Liver (tissue), 9 donors: ENCODE data around the gene THSD4. TPM values are rescaled to one million over a fixed set of nuclear protein-coding genes. Genes with fewer than 3 reads are reported as not detected.

Source experiments
- DNase-seq: peaks from one replicate; pipeline ENCODE4 v3.0.0-alpha.2; 2017; ENCODE audit warnings: low spot score
- H3K27ac ChIP-seq, 2 donors: one replicate each; pipeline ENCODE4 v1.7.0; 2013; ENCODE audit warnings: inconsistent platforms in 2 of 2, low read length in 2 of 2, control low read depth in 1 of 2, low read depth in 1 of 2, mild to moderate bottlenecking in 1 of 2
- H3K27me3 ChIP-seq, 4 donors: one replicate each; pipeline versions ENCODE4 v1.6.1 to v1.7.0; 2013; ENCODE audit warnings: low read length in 3 of 4, inconsistent platforms in 1 of 4, mild to moderate bottlenecking in 1 of 4, moderate library complexity in 1 of 4; ENCODE audit not compliant: control insufficient read depth in 4 of 4, insufficient read depth in 4 of 4
- H3K36me3 ChIP-seq, 4 donors: one replicate each; pipeline versions ENCODE4 v1.6.1 to v1.7.0; 2013; ENCODE audit warnings: low read length in 3 of 4, mild to moderate bottlenecking in 3 of 4, low read depth in 1 of 4, moderate library complexity in 1 of 4; ENCODE audit not compliant: control insufficient read depth in 4 of 4, insufficient read depth in 3 of 4
- H3K4me1 ChIP-seq, 4 donors: one replicate each; pipeline versions ENCODE4 v1.6.1 to v1.7.0; 2013; ENCODE audit warnings: low read length in 3 of 4, mild to moderate bottlenecking in 3 of 4, moderate library complexity in 1 of 4; ENCODE audit not compliant: control insufficient read depth in 4 of 4, insufficient read depth in 4 of 4
- H3K4me3 ChIP-seq, 3 donors: one replicate each; pipeline versions ENCODE4 v1.6.1 to v1.7.0; 2013; ENCODE audit warnings: low read length in 3 of 3, control low read depth in 1 of 3, low read depth in 1 of 3, mild to moderate bottlenecking in 1 of 3
- H3K9ac ChIP-seq, 2 donors: one replicate each; pipeline ENCODE4 v1.7.0; 2013; ENCODE audit warnings: low read length in 2 of 2, mild to moderate bottlenecking in 2 of 2, moderate library complexity in 2 of 2, control low read depth in 1 of 2, low read depth in 1 of 2
- H3K9me3 ChIP-seq, 4 donors: one replicate each; pipeline versions ENCODE4 v1.6.1 to v1.7.0; 2013; ENCODE audit warnings: low read length in 3 of 4; ENCODE audit not compliant: control insufficient read depth in 4 of 4
- EGR1 ChIP-seq, 2 donors: IDR thresholded peaks; 2 replicates each; pipeline ENCODE4 v1.6.1; 2016 to 2018; ENCODE audit warnings: antibody characterized with exemption in 2 of 2, low read depth in 2 of 2
- FOXA1 ChIP-seq: IDR thresholded peaks from 2 replicates; pipeline ENCODE4 v1.6.1; 2016; ENCODE audit warnings: antibody characterized with exemption
- FOXA2 ChIP-seq: IDR thresholded peaks from 2 replicates; pipeline ENCODE4 v1.6.1; 2016; ENCODE audit warnings: antibody characterized with exemption
- GABPA ChIP-seq, 2 donors: IDR thresholded peaks in 1 of 2; conservative IDR thresholded peaks in 1 of 2; 2 replicates each; pipeline ENCODE4 v1.6.1; 2016; ENCODE audit warnings: antibody characterized with exemption in 2 of 2, mild to moderate bottlenecking in 1 of 2, moderate library complexity in 1 of 2
- HNF4A ChIP-seq, 2 donors: conservative IDR thresholded peaks; 2 replicates each; pipeline ENCODE4 v1.6.1; 2016; ENCODE audit warnings: antibody characterized with exemption in 2 of 2, mild to moderate bottlenecking in 2 of 2
- HNF4G ChIP-seq: IDR thresholded peaks from 2 replicates; pipeline ENCODE4 v1.6.1; 2016; ENCODE audit warnings: antibody characterized with exemption
- JUND ChIP-seq, 2 donors: IDR thresholded peaks; 2 replicates each; pipeline ENCODE4 v1.6.1; 2016; ENCODE audit warnings: antibody characterized with exemption in 2 of 2
- MAX ChIP-seq: IDR thresholded peaks from 2 replicates; pipeline ENCODE4 v1.6.1; 2016; ENCODE audit warnings: antibody characterized with exemption
- NR2F2 ChIP-seq: IDR thresholded peaks from 2 replicates; pipeline ENCODE4 v1.6.1; 2016; ENCODE audit warnings: antibody characterized with exemption
- RAD21 ChIP-seq, 2 donors: IDR thresholded peaks; 2 replicates each; pipeline ENCODE4 v1.6.1; 2016; ENCODE audit warnings: antibody characterized with exemption in 2 of 2, mild to moderate bottlenecking in 2 of 2
- RXRA ChIP-seq, 2 donors: IDR thresholded peaks; 2 replicates each; pipeline ENCODE4 v1.6.1; 2017 to 2018; ENCODE audit warnings: antibody characterized with exemption in 2 of 2, mild to moderate bottlenecking in 1 of 2
- SP1 ChIP-seq: IDR thresholded peaks from 2 replicates; pipeline ENCODE4 v1.6.1; 2018; ENCODE audit warnings: antibody characterized with exemption, mild to moderate bottlenecking
- TAF1 ChIP-seq: conservative IDR thresholded peaks from 2 replicates; pipeline ENCODE4 v1.6.1; 2016; ENCODE audit warnings: antibody characterized with exemption, mild to moderate bottlenecking
- YY1 ChIP-seq: IDR thresholded peaks from 2 replicates; pipeline ENCODE4 v1.6.1; 2016; ENCODE audit warnings: antibody characterized with exemption, mild to moderate bottlenecking
- WGBS: extraction: QIAGEN DNeasy Blood & Tissue Kit; methylation state at CpG from one replicate; pipeline ENCODE4 v1.1.7; 2013; 5-methylcytosine and 5-hydroxymethylcytosine counted together
- polyA plus RNA-seq, 2 donors: library from polyadenylated mRNA; stranded (reverse) in 1 of 2; unstranded in 1 of 2; fragments of 200-250 nt in 1 of 2; fragments of >200 nt in 1 of 2; fragmentation: Nextera tagmentation in 1 of 2; extraction: Ambion mirVana in 1 of 2; gene quantifications; one replicate each; pipeline versions ENCODE4 v1.2.1 to v1.2.3, GENCODE V29; 2013 to 2015
- total RNA-seq, 2 donors: library from RNA; depleted of rRNA; stranded (reverse); fragments of >200 nt; gene quantifications; one replicate each; pipeline ENCODE4 v1.2.3, GENCODE V29; 2014
- TF ChIP-seq, protein P1 (sequence below): IDR thresholded peaks from 2 replicates; pipeline ENCODE4 v1.6.1; 2016; ENCODE audit warnings: antibody characterized with exemption
- TF ChIP-seq, protein P2 (sequence below): IDR thresholded peaks from 2 replicates; pipeline ENCODE4 v1.6.1; 2016; ENCODE audit warnings: antibody characterized with exemption
- TF ChIP-seq, protein P3 (sequence below): IDR thresholded peaks from 2 replicates; pipeline ENCODE4 v1.6.1; 2016; ENCODE audit warnings: antibody characterized with exemption, mild to moderate bottlenecking
- TF ChIP-seq, protein P4 (sequence below): fragments of 150-350 bp; IDR thresholded peaks from 2 replicates; pipeline ENCODE4 v1.5.1; 2017; ENCODE audit warnings: improper control_type of control experiment, low read depth, low read length; ENCODE audit not compliant: missing input control
- donor health status: healthy.
- donor health status: healthy.
- donor health status: healthy.
- donor health status: healthy.
- donor health status: healthy.

Gene THSD4
- total and polyA plus RNA-seq, 4 donors = 0.23 to 11.5 (median 1.9) TPM

- peak; percentile 17 to 35 for TF ChIP-seq HNF4A (conservative IDR thresholded peaks at IDR 0.05)
- TF ChIP-seq HNF4G = no peak
Observed at GRCh38 chr15:71325481-71325880, 210.2 kb downstream of the THSD4 start.

DNA sequence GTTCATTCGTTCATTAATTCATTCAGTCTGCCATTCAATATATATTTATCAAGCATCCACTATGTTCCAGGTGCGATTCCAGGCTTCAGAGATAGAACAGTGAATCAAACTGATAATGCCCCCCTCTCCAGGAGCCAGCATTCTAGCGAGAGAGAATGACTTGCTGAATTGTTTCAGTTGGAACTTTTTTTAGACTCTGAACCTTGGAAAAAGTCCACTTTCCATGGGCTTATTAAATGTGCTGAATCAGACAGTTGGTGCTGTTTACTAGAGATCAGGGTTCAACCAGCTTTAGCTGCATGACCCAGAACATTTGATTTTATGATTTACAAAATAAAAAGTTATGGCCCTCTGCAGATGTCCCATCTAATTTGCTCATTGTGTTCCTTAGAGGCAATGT, 213.2 kb downstream of the THSD4 start:
- peak overlapping the region in 1 of 2 donors; percentile 63 for H3K9ac ChIP-seq
- no peaks in the 10 kb centered on the region for H3K9me3 ChIP-seq
- peak overlapping the region; percentile 88 to 95 for H3K27ac ChIP-seq
- WGBS = 25% methylated on average over 3 of the region's 3 CpGs
- no peak overlapping the region for H3K4me3 ChIP-seq
- TF ChIP-seq NR2F2 (peak; percentile 84), SP1 (peak; percentile 98), EGR1 (IDR thresholded peaks at IDR 0.05; ENCODE audit: low read depth in 2 of 2) (peak; percentile 31 to 63), FOXA2 (peak; percentile 69), RXRA (IDR thresholded peaks at IDR 0.05) (peak; percentile 85 to 87), HNF4A (conservative IDR thresholded peaks at IDR 0.05) (peak; percentile 98 to 99), JUND (IDR thresholded peaks at IDR 0.05) (peak; percentile 77 to 78), TAF1 (no peak), RAD21 (IDR thresholded peaks at IDR 0.05) (peak; percentile 64 to 75), FOXA1 (peak; percentile 74), GABPA (IDR thresholded peaks at IDR 0.05 in 1 of 2, conservative IDR thresholded peaks at IDR 0.05 in 1 of 2) (no peak), HNF4G (peak; percentile 96), MAX (peak; percentile 78), YY1 (peak; percentile 61)
- TF ChIP-seq, protein P1, sequence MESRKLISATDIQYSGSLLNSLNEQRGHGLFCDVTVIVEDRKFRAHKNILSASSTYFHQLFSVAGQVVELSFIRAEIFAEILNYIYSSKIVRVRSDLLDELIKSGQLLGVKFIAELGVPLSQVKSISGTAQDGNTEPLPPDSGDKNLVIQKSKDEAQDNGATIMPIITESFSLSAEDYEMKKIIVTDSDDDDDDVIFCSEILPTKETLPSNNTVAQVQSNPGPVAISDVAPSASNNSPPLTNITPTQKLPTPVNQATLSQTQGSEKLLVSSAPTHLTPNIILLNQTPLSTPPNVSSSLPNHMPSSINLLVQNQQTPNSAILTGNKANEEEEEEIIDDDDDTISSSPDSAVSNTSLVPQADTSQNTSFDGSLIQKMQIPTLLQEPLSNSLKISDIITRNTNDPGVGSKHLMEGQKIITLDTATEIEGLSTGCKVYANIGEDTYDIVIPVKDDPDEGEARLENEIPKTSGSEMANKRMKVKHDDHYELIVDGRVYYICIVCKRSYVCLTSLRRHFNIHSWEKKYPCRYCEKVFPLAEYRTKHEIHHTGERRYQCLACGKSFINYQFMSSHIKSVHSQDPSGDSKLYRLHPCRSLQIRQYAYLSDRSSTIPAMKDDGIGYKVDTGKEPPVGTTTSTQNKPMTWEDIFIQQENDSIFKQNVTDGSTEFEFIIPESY = peak; percentile 79
- TF ChIP-seq, protein P2, sequence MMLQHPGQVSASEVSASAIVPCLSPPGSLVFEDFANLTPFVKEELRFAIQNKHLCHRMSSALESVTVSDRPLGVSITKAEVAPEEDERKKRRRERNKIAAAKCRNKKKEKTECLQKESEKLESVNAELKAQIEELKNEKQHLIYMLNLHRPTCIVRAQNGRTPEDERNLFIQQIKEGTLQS = peak; percentile 64
- TF ChIP-seq, protein P3, sequence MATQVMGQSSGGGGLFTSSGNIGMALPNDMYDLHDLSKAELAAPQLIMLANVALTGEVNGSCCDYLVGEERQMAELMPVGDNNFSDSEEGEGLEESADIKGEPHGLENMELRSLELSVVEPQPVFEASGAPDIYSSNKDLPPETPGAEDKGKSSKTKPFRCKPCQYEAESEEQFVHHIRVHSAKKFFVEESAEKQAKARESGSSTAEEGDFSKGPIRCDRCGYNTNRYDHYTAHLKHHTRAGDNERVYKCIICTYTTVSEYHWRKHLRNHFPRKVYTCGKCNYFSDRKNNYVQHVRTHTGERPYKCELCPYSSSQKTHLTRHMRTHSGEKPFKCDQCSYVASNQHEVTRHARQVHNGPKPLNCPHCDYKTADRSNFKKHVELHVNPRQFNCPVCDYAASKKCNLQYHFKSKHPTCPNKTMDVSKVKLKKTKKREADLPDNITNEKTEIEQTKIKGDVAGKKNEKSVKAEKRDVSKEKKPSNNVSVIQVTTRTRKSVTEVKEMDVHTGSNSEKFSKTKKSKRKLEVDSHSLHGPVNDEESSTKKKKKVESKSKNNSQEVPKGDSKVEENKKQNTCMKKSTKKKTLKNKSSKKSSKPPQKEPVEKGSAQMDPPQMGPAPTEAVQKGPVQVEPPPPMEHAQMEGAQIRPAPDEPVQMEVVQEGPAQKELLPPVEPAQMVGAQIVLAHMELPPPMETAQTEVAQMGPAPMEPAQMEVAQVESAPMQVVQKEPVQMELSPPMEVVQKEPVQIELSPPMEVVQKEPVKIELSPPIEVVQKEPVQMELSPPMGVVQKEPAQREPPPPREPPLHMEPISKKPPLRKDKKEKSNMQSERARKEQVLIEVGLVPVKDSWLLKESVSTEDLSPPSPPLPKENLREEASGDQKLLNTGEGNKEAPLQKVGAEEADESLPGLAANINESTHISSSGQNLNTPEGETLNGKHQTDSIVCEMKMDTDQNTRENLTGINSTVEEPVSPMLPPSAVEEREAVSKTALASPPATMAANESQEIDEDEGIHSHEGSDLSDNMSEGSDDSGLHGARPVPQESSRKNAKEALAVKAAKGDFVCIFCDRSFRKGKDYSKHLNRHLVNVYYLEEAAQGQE = peak; percentile 70
- TF ChIP-seq, protein P4, sequence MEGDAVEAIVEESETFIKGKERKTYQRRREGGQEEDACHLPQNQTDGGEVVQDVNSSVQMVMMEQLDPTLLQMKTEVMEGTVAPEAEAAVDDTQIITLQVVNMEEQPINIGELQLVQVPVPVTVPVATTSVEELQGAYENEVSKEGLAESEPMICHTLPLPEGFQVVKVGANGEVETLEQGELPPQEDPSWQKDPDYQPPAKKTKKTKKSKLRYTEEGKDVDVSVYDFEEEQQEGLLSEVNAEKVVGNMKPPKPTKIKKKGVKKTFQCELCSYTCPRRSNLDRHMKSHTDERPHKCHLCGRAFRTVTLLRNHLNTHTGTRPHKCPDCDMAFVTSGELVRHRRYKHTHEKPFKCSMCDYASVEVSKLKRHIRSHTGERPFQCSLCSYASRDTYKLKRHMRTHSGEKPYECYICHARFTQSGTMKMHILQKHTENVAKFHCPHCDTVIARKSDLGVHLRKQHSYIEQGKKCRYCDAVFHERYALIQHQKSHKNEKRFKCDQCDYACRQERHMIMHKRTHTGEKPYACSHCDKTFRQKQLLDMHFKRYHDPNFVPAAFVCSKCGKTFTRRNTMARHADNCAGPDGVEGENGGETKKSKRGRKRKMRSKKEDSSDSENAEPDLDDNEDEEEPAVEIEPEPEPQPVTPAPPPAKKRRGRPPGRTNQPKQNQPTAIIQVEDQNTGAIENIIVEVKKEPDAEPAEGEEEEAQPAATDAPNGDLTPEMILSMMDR = no peak
- H3K27me3 ChIP-seq = no peaks in the 10 kb centered on the region
- peaks cover 0 to 35% (median 24%) of the 10 kb centered on the region in 4 donors for H3K4me1 ChIP-seq
- no peak for DNase-seq
- no peaks in the 10 kb centered on the region for H3K36me3 ChIP-seq

More at GRCh38 chr15:71325481-71325880, 210.2 kb downstream of the THSD4 start:
- peaks cover 0 to 28% (median 15%) of the 10 kb centered on the region in 4 donors for H3K4me1 ChIP-seq
- 87% methylated on average over 1 of the region's 1 CpG for WGBS
- no peaks in the 10 kb centered on the region for H3K9me3 ChIP-seq
- H3K4me3 ChIP-seq = no peak overlapping the region
- H3K36me3 ChIP-seq = no peaks in the 10 kb centered on the region
- no peaks in the 10 kb centered on the region for H3K27me3 ChIP-seq
- no peak overlapping the region for H3K9ac ChIP-seq
- no peak for DNase-seq
- H3K27ac ChIP-seq = no peak overlapping the region
